GM21619 (cell line): Measurements from ENCODE around the gene FFAR3.
"Not testable (repeated sequence)": the region's sequence is repeated elsewhere in the genome, so short reads cannot be mapped to it uniquely, and the experiment has no call there.

Source experiments
- ATAC-seq: cut with Tn5 transposase; IDR thresholded peaks from one replicate; pipeline ENCODE4 v1.9.1; 2021; ENCODE audit not compliant: unreplicated experiment

Gene FFAR3

GRCh38 chr19:35349614-35350521 lies 8.4 kb upstream of the FFAR3 start:
- no peak for ATAC-seq

DNA sequence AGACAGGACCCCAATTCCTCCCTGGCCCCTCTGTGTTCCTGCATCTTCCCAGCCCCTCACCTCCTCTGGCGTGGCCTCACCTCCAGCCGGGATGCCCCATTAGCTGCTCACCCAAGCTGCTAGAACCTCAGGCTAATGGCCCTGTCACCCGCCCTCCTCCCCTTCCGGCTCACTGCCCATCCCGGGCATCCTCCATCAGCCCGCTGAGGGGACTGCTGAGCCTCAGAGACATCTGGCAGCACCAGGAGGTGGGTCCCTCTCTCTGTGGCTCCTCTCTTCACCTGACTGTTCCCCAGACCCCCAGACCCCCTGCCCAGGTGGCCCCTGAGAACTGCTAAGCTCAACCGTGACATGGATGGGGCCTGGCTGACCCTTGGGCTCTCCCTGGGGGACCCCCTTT lies 7.7 kb upstream of the FFAR3 start:
- ATAC-seq, result no peak

- no peak for ATAC-seq
These were observed 6.7 kb upstream of the FFAR3 start for GRCh38 chr19:35351411-35352176.

GRCh38 chr19:35352177-35352447 lies 6.1 kb upstream of the FFAR3 start:
- no peak for ATAC-seq

- ATAC-seq, result peak; percentile 43
These were observed 5.6 kb upstream of the FFAR3 start for GRCh38 chr19:35352448-35353304.

- ATAC-seq, result no peak
These were observed 4.6 kb upstream of the FFAR3 start for GRCh38 chr19:35353635-35354034.

GRCh38 chr19:35354898-35355297 lies 3.4 kb upstream of the FFAR3 start:
- no peak for ATAC-seq

DNA sequence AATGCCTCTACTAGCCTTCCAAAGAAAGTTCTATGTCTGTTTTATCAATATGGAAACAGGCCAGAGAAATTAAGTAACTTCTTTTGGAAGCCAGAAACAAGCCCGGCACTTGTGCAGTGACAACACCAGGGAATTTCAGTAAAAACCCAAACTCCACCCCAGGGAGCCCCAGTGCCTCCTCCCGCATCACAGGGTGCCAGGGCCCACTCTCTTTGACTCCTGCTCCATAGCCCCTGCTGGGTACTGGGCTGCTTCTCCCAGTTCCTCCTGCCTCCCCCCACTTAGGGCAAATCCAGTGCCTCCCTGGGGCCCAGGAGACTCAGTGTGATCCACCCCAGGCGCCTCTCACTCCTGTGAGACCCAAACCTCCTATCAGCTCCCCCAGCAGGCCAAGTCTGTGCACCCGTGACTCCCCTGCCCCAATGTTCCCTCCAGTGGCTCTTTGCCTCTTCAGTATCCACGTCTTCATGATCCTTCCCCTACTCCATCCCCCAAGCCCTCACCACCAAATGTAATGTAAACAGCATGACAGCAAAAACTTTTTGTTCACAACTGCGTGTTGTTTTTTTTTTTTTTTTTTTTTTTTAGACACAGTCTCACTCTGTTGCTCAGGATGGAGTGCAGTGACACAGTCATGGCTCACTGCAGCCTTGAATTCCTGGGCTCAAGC lies 2.3 kb upstream of the FFAR3 start:
- no peak for ATAC-seq

DNA sequence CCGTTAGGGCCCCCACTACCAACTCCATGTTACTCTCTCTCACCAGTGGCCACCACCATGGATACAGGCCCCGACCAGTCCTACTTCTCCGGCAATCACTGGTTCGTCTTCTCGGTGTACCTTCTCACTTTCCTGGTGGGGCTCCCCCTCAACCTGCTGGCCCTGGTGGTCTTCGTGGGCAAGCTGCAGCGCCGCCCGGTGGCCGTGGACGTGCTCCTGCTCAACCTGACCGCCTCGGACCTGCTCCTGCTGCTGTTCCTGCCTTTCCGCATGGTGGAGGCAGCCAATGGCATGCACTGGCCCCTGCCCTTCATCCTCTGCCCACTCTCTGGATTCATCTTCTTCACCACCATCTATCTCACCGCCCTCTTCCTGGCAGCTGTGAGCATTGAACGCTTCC lies 574 bp downstream of the FFAR3 start:
- not testable (repeated sequence) for ATAC-seq

GRCh38 chr19:35359395-35359794 lies 1.1 kb downstream of the FFAR3 start:
- ATAC-seq, result not testable (repeated sequence)

DNA sequence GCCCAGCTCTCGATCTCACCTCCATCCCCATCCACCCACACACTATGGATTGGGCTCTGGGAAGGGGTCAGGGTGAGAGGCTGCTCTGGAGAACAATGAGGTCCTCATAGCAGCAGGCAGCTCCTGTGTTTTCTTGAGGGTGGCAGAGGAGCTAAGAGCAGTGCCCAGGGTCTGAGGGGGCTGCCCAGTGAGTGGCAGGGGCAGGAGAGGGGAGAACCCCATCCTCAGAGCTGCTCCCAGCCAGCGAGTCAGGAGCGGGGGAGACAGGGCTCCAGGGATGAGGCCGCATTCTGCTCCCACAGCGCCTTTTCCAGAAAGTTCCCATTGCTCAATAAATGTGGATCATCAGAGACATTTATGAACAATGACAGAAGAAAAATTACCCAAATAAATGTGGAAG lies 1.8 kb downstream of the FFAR3 start:
- ATAC-seq, result not testable (repeated sequence)

- no peak for ATAC-seq
These were observed 2.7 kb downstream of the FFAR3 start for GRCh38 chr19:35360880-35361420.

- no peak for ATAC-seq
These were observed 4.2 kb downstream of the FFAR3 start for GRCh38 chr19:35362261-35363000.

DNA sequence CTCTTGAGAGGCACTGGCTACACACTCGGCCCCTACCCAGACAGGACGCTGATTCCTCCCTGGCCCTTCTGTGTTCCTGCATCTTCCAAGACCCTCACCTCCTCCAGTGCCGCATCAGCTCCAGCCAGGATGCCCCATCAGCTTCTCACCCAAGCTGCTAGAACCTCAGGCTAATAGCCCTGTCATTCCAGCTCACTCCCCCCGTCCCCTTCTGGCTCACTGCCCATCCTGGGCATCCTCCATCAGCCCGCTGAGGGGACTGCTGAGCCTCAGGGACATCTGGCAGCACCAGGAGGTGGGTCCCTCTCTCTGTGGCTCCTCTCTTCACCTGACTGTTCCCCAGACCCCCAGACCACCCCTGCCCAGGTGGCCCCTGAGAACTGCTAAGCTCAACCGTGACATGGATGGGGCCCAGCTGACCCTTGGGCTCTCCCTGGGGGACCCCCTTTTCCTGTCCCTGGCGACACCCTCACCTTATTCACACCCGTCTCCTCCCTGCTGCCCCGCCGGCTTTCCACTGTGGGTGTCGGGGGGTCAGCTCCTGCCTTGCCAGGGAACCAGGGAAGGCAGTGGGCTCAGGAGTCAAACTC lies 4.8 kb downstream of the FFAR3 start:
- no peak for ATAC-seq

DNA sequence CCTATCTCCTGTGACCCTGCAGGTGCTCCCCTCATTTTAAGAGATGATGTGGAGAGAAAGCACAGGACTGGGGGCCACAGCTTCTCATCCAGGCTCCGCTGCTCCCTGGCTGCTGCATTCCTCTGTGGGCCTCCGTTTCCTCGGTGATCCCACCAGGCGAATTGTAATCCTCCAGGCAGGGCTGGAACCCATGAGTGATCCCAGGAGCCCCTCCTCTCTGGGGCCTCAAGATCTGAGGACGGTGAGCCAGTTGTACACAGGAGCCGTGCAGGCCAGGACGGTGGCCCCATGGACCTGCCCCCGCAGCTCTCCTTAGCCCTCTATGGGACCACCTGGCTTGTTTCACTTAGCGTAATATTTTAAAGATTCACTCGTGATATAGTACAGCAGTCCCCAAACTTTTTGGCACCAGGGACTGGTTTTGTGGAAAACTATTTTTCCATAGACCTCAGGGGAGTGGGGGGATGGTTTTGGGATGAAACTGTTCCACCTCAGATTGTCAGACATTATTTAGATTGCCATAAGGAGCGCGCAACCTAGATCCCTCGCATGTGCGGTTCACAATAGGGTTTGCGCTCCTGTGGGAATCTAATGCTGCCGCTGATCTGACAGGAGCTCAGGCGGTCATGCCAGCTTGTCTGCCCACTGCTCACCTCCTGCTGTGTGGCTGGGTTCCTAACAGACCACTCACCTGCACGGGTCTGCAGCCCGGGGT lies 5.6 kb downstream of the FFAR3 start:
- no peak for ATAC-seq

DNA sequence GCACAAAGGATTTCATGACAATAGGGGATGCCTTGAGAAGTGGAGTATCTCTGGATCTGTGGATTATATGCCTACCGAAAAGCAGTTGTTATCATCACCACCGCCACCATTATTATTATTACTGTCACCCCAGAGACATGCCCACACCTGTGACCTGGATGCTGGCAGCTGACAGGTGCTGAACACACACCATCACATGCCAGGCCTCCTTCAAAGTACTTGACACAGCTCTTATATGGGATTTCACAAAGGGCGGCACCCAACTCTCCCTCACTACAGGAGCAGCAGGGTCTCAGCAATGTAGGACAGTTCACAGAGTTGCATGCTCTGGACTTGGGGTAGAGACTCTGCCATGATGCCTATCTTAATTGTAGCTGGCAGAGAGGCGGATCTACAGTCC lies 7.0 kb downstream of the FFAR3 start:
- ATAC-seq, result no peak

DNA sequence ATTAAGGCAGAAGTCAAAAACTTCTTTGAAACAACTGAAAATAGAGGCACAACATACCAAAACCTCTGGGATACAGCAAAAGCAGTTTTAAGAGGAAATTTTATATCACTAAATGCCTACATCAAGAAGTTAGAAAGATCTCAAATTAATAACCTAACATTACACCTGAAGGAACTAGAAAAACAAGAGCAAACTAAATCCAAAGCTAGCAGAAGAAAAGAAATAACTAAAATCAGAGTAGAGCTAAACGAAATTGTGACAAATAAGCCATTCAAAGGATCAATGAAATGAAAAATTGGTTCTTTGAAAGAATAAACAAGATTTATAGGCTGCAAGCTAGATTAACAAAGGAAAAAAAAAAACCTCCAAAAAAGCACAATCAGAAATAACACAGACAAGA lies 10.1 kb downstream of the FFAR3 start:
- ATAC-seq, result no peak

GRCh38 chr19:35369522-35369921 lies 11.3 kb downstream of the FFAR3 start:
- ATAC-seq, result no peak

DNA sequence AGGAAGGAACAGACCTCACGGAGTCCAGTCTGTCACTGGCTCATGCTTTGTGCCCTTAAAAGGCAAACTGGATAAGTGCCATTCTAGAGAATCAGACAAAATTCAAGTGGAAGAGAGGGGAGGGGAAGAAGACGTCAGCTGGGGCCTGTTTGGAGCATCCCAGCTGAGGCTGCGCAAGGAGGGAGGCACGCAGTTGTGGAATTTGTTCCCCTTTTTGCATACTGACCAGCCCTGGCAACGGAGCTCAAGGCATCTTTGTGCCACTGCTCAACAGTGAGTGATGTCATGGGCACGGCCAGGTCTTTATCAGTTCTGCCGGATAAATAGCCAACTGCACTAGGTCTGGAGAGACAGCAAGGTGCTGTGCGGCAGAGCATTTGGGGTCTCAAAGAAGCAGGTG lies 12.5 kb downstream of the FFAR3 start, which contains the start of gene GPR42:
Gene GPR42, plus strand, starts transcription at position 347 of the 400 bp plus-strand sequence. CDS start 292 bp downstream, outside the sequence.
- no peak for ATAC-seq
